Ramos (cell line): ENCODE measurements around the gene SCARF1.

Experiments
- in situ Hi-C: fragments of 300-500 bp; cut with MboI; formaldehyde crosslinking; loops from one replicate; pipeline ENCODE4 v1.14.3; 2022; ENCODE audit warnings: low sequenced_read_pairs; ENCODE audit not compliant: unreplicated experiment

Gene SCARF1

DNA sequence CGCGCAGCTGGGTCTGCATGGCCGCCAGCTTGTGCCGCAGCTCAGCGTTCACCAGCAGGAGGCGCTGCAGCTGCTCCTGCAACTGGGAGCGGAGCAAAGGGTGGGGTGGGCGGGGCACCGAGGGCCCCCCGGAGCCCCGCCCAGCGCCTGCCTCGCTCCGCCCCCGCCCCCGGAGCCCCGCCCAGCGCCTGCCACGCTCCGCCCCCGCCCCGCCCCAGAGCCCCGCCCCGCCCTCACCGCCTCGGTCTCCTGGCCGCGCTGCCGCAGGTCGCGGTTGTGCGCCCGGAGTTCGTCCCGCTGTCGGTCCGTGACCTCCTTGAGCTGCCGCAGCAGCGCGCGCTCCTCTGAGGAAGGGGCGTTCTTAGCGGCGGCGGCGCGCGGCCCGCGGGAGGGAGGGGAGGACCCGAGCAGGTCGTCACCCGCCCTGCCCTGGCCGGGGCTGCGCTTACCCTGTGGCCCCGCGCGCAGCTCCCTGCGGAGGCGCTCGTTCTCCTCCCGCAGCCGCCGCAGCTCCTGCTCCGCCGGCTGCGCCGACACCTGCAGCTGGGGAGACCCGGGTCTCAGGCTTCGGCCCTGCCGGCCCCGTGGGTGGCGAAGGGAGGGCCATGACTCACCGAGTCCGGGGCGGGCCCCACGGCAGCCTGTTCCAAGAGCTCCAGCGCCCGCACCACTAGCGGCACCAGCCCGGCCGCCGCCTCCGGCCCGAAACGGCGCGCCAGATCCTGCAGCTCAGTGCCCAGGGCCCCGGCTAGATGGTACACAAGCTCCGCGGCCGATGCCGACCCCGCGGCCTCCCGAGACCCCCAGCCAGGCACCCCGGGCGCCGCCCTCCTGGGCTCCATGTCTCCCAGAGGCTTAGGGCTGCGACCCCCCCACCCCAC lies 3.7 kb upstream of the SCARF1 start:
- in situ Hi-C loops = no loop called here

DNA sequence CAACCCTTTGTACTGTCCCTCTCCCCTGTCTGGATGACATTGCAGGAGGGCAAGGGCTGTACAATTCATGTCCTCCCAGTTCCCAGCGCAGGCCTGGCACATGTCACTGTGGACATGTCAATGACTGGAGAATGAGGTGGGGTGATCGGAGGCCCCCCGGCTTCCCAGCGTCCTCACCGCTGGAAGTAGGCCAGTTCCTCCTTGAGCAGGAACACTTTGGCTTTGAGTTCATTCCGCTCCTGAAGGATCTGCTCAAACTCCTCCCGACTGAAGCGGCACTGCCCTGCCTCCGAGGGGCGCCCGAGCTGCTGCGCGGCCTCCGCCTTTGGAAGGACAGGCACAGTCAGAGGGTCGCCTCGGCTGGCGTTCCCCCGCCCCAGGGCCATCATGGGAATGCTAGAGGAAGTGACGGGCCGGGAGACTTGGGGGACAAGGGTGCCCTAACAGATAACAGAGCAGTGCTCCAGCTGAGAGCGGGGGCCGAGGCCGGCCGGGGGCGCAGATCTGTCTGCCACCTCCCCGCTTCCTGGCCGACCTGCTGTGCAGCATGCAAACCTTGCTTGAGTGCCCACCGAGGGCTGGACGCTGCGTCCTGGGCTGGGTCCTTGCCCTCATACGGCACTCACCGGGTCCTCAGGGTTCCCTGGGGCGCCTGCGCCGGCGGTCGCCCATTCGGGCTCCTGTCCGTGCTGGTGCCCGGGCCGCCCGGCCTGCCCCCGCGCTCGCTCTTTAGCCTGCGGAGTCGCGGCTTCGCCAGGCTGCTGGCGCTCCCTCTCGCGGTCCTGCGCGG lies 2.8 kb upstream of the SCARF1 start:
- in situ Hi-C loops = no loop called here

DNA sequence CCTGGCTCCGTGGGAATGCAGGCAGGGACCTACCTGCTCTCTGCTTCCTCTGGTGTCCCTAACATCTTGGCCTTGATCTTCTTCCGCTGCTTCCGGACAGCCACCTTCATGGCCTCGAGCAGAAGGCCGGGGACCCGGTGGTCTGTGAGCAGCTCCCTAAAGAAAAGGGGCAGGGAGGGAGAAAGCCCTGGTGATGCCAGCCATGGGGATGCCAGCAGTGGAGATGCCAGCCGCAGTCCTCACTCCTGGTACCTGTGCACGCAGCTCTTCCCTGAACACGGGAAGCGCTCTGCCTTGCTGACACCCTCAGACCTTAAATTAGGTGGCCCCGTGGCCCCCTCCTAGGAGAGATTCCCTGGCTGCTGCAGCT lies 2.3 kb upstream of the SCARF1 start:
- in situ Hi-C loops = no loop called here

DNA sequence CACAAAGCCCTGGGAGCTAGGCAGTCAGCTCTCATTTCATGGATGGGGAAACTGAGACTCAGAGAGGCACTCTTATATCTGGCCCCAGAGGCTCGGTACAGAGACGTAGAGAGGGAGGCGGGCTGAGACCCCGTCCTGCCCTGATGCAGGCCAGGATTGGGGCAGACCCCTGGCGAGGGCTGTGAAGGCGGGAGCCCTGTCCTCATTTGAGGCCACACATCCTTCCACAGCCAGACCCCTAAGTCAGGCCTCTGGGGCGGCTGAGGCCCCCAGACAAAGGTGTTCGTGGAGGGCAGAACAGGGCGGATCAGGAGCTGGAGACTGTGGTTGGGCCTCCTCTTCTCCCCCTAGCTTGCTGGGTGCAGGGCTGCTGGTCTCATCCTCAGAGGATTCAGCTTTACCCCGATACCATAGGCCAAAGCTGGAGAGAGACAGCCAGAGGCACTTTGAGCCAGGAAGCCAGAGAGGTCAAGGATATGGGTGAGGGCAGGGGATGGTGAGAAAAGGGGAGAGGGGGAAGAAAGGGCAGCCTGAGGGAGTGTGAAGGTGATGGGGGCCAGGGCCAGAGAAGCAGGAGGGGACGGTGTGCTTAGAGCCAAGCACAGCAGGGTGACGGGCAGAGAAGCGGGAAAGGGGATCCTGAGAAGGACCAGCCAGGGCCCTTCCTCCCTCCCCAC lies 805 bp upstream of the SCARF1 start:
- in situ Hi-C loops = no loop called here

DNA sequence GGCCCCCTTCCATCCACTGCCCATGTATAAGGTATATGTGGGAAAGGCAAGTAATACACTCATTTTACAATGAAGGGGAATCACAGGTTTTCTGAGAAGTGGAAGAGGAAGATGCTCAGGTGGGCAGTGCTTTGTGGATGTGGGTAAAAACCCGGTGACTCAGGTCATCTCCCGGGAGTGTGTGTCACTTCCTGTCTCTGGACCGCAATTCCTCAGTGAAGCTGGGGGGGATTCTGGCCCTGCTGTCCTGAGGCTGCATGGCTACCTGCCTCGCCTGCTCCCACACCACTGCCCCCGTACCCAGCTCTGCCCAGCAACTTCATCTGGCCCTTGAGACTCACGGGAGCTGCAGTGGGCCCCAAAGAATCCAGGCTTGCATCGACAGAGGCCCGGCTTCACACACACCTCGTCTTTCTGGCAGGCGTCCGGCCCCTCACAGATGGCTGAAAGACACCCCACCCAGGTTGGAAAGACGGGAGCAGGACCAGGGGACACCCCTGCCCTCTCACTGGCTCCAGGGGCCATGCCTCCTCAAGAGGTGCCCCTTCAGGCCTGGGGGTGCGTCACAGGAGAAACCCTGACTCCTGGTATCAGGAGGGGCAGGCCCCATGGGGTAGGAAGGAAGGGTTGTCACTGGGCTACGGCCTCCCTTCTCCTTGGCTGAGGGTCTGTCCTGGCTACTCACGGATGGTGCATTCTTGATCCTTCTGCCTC lies 882 bp downstream of the SCARF1 start:
- in situ Hi-C loops = no loop called here

DNA sequence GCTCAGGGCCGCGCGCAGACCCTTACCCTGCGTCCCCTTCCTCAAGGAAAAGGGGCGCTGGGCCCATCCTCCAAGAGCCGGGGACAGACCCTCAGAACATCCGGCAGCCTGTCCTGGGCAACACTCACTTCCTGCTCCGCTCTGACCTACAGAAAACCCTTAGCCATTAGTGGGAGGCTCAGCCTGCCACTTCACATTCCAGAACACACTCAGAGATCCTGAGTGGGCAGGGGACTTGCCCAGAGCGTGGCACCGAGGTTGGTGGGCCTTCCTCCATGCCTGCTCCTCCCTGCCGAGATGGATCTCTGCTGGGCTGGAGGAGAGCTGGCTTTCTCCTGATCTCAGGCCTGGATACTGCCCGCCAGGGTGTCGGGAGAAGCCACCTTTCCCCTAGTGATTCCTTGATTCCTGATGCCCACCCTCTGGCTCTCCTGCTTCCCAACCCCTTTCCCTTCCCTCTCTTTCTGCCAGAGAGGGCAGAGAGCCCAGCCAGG lies 1.5 kb downstream of the SCARF1 start:
- in situ Hi-C loops = no loop called here

DNA sequence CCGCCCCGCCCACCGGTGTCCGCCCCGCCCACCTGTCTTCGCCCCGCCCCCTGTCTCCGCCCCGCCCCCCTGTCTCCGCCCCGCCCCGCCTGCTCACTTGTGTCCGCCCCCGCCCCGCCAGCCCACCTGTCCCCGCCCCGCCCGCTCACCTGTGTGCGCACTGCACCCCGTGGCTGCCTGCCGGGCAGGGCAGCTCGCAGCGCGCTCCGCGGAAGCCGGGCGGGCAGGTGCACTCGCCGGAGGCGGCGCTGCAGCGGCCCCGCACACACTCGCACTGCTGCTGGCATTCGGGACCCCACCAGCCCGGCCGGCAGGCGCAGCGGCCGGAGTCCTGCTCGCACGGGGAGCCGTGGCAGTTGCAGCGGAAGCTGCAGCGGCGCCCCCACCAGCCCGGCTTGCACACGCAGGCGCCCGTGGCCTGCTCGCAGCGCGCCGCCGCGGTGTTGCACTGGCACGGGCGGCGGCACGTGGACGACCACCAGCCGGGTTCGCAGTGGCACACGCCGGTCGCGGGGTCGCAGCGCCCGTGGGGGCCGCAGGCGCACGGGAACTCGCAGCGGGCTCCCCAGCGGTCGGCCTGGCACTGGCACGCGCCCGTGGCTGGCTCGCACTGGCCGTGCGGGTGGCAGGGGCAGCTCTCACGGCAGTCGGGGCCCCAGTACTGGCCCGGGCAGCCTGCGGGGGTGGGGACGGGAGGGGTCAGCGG lies 2.1 kb downstream of the SCARF1 start:
- in situ Hi-C loops = no loop called here

DNA sequence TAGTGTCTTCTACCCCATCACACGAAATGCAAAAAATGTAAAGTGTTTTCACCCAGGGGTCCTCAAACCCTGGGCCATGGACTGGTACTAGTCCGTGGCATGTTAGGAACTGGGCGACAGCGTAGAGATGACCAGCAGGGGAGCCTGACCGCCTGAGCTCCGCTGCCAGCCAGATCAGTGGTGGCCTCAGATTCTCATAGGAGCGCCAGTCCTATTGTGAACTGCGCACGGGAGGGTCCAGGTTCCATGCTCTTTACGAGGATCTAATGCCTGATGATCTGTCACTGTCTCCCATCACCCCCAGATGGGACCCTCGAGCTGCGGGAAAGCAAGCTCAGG lies 4.5 kb downstream of the SCARF1 start:
- in situ Hi-C loops = no loop called here

DNA sequence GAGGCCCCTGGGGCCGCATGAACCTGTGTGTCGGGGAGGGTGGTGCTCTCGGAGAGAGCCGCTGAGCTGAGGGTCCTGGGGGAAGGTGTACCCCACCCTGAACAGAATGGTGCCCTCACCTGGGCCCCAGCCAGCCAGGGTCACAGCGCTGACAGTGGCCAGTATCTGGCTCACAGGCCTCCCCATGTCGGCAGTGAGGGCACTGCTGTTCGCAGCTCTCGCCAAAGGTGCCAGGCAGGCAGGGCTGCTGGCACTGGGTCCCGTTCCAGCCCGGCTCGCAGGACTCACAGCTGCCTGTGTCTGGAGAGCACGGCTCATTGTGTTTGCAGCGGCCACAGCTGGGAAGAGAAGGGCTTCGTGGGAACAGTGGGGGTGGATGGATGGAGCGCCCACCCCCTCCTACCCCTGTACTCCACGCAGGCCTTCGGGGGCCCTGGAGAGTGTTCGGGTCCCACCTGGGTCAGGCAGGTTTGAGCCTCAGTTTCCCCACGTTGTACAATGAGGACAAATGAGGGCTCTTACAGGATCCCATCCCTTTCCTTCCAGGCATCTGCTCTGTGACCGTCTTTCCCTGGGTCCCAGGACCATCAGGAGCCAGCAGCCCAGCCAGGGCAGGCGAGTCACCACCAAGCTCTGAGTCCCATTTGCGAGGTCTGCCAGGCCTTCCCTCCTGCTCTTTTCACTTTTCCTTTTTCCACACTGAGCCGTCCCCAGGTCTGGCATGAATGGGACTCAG lies 5.0 kb downstream of the SCARF1 start:
- in situ Hi-C loops = no loop called here

DNA sequence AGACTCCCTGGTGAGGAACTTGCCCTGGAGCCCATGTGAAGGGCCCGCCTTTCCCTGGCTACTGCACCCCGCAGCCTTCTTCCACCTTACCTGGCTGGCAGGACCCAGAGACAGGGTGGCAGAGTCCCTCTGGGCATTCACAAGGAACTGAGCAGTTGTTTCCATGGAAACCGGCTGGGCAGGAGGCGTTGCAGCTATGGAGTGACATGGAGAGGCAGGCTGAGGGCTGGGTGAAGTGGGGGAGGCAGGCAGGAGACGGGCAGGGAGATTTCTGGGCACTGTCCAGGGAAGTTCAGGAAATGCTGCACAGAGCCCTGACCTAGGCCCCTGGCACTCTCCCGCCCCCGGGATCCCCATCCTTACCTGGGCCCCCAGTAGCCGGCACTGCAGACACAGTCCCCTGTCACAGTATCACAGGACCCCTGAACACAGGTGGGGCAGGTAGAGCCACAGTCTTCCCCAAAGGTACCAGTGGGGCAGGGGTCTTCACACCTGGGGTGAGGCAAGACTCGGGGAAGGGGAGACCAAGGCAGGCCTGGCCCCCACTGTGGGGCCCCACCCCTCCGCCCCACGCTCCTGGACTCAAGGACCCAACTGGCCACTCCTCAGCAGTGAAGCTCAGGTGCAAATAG lies 5.9 kb downstream of the SCARF1 start:
- in situ Hi-C loops = no loop called here

DNA sequence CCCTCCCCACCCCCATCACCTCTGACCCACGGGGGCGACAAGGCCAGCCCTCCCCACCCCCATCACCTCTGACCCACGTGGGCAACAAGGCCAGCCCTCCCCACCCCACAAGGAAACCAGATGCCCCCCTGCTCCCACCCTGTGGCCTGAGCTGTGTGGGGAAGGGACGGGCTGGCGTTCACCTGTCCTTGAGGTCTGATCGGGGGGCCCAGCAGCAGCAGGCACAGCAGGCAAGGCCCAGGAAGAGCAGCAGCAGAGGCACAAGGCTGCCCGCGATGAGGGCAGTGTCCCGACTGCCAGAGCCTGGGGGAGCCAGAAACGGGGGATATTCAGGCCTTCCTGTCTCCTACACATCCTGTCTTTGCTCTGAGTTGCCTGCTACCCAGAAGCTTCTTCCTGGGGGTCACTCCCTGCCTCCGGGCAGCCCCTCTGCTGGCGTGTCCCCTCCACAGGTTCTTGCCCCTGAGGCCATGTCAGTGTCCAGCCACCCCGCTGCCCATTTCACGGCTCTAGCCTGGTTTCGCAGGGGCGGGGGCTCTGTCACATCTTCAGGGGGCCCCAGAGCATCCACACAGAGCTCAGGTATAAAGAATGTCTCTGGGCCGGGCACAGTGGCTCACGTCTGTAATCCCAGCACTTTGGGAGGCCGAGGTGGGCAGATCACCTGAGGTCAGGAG lies 6.8 kb downstream of the SCARF1 start:
- in situ Hi-C loops = no loop called here

DNA sequence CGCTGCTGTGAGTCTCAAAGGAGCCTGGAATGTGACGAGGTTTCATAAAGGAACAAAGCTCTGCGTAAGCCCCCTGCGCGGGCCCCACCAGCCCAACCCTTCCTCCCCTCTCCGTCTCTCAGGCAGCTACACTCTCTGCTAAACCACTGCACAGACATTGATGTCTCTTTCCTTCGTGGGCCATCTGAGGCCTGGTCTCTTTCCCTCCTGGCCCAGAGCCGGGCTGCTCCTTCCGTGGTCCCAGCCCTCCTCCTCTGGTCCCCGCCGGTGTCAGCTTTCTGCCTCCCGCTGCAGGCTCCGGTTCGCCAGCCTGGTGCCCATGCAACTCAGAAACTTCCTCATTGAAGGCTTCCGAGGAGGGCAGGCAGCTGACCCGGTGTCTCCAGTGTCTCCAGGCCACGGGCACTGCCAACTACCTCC lies 7.4 kb downstream of the SCARF1 start:
- in situ Hi-C loops = no loop called here

DNA sequence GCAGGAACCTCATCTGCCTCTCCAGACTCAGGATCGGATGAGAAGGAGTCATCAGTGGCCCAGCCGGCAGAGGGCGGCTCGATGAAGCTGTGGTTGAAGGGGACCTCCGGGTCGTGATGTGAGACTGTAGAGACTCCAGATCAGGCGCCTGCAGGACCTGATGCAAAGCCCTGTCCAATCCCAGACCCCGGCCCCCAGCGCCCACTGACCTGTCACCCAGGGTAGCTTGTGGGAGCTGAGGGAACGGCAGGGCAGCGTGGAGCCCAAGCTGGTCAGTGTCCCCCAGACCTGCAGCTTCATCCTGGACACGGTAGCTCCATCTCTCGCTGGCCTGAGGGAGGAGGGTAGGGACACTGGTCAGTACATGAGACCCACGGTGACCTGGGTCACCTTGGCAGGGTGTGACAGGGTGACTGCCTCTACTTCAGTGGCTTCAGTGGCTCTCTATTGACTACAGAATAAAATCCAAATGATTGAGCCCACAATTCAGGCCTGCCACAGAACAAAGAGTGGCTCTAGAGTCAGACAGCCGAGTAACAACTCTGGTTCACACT lies 8.7 kb downstream of the SCARF1 start:
- in situ Hi-C loops = no loop called here

DNA sequence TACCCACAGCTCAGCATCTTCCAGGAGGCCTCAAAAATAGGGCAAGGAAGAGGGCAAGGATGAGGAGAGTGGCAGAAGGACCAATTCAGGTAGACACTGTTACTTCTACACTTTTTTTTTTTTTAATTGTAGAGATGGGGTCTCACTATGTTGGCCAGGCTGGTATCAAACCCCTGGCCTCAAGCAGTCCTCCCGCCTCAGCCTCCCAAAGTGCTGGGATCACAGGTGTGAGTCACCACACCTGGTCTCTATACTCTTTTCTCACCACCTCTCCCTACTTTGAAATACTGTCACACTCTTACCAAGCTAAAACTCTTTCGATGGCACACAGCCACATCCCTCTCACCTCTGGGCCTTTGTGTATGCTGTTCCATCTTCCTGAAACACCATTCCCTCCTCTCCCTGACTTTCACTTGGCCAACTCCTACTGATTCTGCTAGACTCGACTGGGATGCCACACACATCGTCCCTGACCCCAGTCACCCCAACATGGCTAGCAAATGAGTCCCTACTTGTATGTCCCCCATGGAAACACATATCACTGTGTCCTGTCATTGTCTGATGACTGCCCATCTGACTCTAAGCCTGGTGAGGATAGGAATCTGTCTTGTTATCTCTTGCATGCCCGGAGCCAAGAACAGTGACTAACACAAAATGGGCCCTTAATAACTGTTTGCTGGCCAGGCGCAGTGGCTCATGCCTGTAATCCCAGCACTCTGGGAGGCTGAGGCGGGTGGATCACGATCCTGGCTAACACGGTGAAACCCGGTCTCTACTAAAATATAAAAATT lies 9.7 kb downstream of the SCARF1 start:
- in situ Hi-C loops = no loop called here

DNA sequence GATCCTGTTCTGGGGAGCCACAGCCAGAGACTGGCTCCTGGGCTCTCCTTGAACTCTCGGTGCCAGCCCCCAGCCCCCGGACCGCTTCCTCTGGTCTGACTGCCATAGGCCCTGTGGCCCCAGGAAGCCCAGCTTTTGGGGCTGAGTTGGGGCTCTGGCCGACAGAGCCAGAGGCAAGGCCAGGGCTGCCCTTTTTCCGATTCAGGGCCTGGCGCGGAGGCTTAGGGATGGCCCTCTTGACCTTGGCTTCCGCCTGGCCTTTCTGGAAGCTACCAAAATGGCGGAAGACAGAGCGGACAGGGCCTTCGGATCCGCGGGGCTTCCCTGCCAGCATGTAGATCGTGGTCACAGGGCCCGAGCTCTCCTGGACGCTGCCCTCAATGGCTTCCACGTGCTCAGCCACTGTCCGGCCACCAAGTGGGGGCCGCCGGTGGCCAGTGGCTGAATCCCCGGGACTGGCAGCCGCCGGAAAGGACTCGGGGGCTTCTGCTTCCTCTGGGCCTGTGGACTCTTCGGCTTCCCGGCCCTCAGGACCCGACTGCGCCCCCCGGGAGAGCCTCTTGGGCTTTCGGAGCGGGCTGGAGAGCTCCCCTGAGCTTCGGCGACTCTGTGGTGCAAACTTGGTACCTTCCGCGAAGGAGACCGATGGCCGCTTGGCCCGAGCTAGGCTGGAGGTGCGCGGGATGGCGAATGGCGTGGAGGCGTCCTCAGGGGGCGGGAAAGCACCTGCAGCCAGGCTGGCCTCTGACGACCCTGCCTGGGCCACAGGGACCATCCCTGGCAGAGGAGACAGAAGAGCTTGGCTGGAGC lies 10.5 kb downstream of the SCARF1 start:
- in situ Hi-C loops = no loop called here

DNA sequence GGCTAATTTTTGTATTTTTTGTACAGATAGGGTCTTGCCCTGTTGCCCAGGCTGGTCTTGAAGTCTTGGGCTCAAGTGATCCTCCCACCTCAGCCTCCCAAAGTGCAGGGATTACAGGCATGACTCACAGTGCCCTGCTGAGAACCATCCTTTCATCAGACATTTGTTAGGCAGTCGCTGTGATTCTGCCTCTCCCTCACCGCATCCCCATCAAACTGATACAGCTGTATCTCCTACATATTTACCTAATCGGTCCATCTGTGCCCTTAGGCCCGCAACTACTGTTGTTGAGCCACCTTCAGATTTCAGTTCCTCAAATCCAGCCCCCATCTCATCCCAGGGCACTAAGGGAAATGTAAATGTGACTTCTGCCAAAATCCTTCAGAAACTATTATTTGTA lies 14.9 kb downstream of the SCARF1 start:
- in situ Hi-C loops = no loop called here
